Liver (tissue), 9 donors: ENCODE data around the gene GAB2. TPM values are rescaled to one million over a fixed set of nuclear protein-coding genes. Genes with fewer than 3 reads are reported as not detected.

Experiments used
- DNase-seq: peaks from one replicate; pipeline ENCODE4 v3.0.0-alpha.2; 2017; ENCODE audit warnings: low spot score
- H3K27ac ChIP-seq, 2 donors: one replicate each; pipeline ENCODE4 v1.7.0; 2013; ENCODE audit warnings: inconsistent platforms in 2 of 2, low read length in 2 of 2, control low read depth in 1 of 2, low read depth in 1 of 2, mild to moderate bottlenecking in 1 of 2
- H3K27me3 ChIP-seq, 4 donors: one replicate each; pipeline versions ENCODE4 v1.6.1 to v1.7.0; 2013; ENCODE audit warnings: low read length in 3 of 4, inconsistent platforms in 1 of 4, mild to moderate bottlenecking in 1 of 4, moderate library complexity in 1 of 4; ENCODE audit not compliant: control insufficient read depth in 4 of 4, insufficient read depth in 4 of 4
- H3K36me3 ChIP-seq, 4 donors: one replicate each; pipeline versions ENCODE4 v1.6.1 to v1.7.0; 2013; ENCODE audit warnings: low read length in 3 of 4, mild to moderate bottlenecking in 3 of 4, low read depth in 1 of 4, moderate library complexity in 1 of 4; ENCODE audit not compliant: control insufficient read depth in 4 of 4, insufficient read depth in 3 of 4
- H3K4me1 ChIP-seq, 4 donors: one replicate each; pipeline versions ENCODE4 v1.6.1 to v1.7.0; 2013; ENCODE audit warnings: low read length in 3 of 4, mild to moderate bottlenecking in 3 of 4, moderate library complexity in 1 of 4; ENCODE audit not compliant: control insufficient read depth in 4 of 4, insufficient read depth in 4 of 4
- H3K4me3 ChIP-seq, 3 donors: one replicate each; pipeline versions ENCODE4 v1.6.1 to v1.7.0; 2013; ENCODE audit warnings: low read length in 3 of 3, control low read depth in 1 of 3, low read depth in 1 of 3, mild to moderate bottlenecking in 1 of 3
- H3K9ac ChIP-seq, 2 donors: one replicate each; pipeline ENCODE4 v1.7.0; 2013; ENCODE audit warnings: low read length in 2 of 2, mild to moderate bottlenecking in 2 of 2, moderate library complexity in 2 of 2, control low read depth in 1 of 2, low read depth in 1 of 2
- H3K9me3 ChIP-seq, 4 donors: one replicate each; pipeline versions ENCODE4 v1.6.1 to v1.7.0; 2013; ENCODE audit warnings: low read length in 3 of 4; ENCODE audit not compliant: control insufficient read depth in 4 of 4
- CTCF ChIP-seq: fragments of 150-350 bp; IDR thresholded peaks from 2 replicates; pipeline ENCODE4 v1.5.1; 2017; ENCODE audit warnings: improper control_type of control experiment, low read depth, low read length; ENCODE audit not compliant: missing input control
- EGR1 ChIP-seq, 2 donors: IDR thresholded peaks; 2 replicates each; pipeline ENCODE4 v1.6.1; 2016 to 2018; ENCODE audit warnings: antibody characterized with exemption in 2 of 2, low read depth in 2 of 2
- FOXA1 ChIP-seq: IDR thresholded peaks from 2 replicates; pipeline ENCODE4 v1.6.1; 2016; ENCODE audit warnings: antibody characterized with exemption
- HNF4A ChIP-seq, 2 donors: conservative IDR thresholded peaks; 2 replicates each; pipeline ENCODE4 v1.6.1; 2016; ENCODE audit warnings: antibody characterized with exemption in 2 of 2, mild to moderate bottlenecking in 2 of 2
- HNF4G ChIP-seq: IDR thresholded peaks from 2 replicates; pipeline ENCODE4 v1.6.1; 2016; ENCODE audit warnings: antibody characterized with exemption
- NR2F2 ChIP-seq: IDR thresholded peaks from 2 replicates; pipeline ENCODE4 v1.6.1; 2016; ENCODE audit warnings: antibody characterized with exemption
- RAD21 ChIP-seq, 2 donors: IDR thresholded peaks; 2 replicates each; pipeline ENCODE4 v1.6.1; 2016; ENCODE audit warnings: antibody characterized with exemption in 2 of 2, mild to moderate bottlenecking in 2 of 2
- REST ChIP-seq: IDR thresholded peaks from 2 replicates; pipeline ENCODE4 v1.6.1; 2016; ENCODE audit warnings: antibody characterized with exemption, mild to moderate bottlenecking
- YY1 ChIP-seq: IDR thresholded peaks from 2 replicates; pipeline ENCODE4 v1.6.1; 2016; ENCODE audit warnings: antibody characterized with exemption, mild to moderate bottlenecking
- WGBS: extraction: QIAGEN DNeasy Blood & Tissue Kit; methylation state at CpG from one replicate; pipeline ENCODE4 v1.1.7; 2013; 5-methylcytosine and 5-hydroxymethylcytosine counted together
- polyA plus RNA-seq, 2 donors: library from polyadenylated mRNA; stranded (reverse) in 1 of 2; unstranded in 1 of 2; fragments of 200-250 nt in 1 of 2; fragments of >200 nt in 1 of 2; fragmentation: Nextera tagmentation in 1 of 2; extraction: Ambion mirVana in 1 of 2; gene quantifications; one replicate each; pipeline versions ENCODE4 v1.2.1 to v1.2.3, GENCODE V29; 2013 to 2015
- total RNA-seq, 2 donors: library from RNA; depleted of rRNA; stranded (reverse); fragments of >200 nt; gene quantifications; one replicate each; pipeline ENCODE4 v1.2.3, GENCODE V29; 2014
- TF ChIP-seq, protein P1 (sequence below): IDR thresholded peaks from 2 replicates; pipeline ENCODE4 v1.6.1; 2016; ENCODE audit warnings: antibody characterized with exemption
- TF ChIP-seq, protein P2 (sequence below): IDR thresholded peaks from 2 replicates; pipeline ENCODE4 v1.6.1; 2016; ENCODE audit warnings: antibody characterized with exemption
- donor health status: healthy.
- donor health status: healthy.
- donor health status: healthy.
- donor health status: healthy.
- donor health status: healthy.

The GAB2 gene
- total and polyA plus RNA-seq, 4 donors: 1.3 to 3.6 (median 2.5) TPM

- H3K9me3 ChIP-seq: no peaks in the 10 kb centered on the region
- DNase-seq: no peak
- H3K27ac ChIP-seq: peak overlapping the region; percentile 47 to 56
- H3K4me1 ChIP-seq: peaks cover 7 to 15% (median 9%) of the 10 kb centered on the region in 4 donors
- H3K4me3 ChIP-seq: no peak overlapping the region
- TF ChIP-seq CTCF (no peak), RAD21 (IDR thresholded peaks at IDR 0.05) (no peak), EGR1 (IDR thresholded peaks at IDR 0.05; ENCODE audit: low read depth in 2 of 2) (no peak), HNF4G (no peak), FOXA1 (no peak)
- TF ChIP-seq, protein P1, sequence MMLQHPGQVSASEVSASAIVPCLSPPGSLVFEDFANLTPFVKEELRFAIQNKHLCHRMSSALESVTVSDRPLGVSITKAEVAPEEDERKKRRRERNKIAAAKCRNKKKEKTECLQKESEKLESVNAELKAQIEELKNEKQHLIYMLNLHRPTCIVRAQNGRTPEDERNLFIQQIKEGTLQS: no peak
- H3K27me3 ChIP-seq: no peaks in the 10 kb centered on the region
- WGBS: 74% methylated on average over 7 of the region's 7 CpGs
- H3K9ac ChIP-seq: no peak overlapping the region
- no peaks in the 10 kb centered on the region for H3K36me3 ChIP-seq
Measured at GRCh38 chr11:78289552-78290292, 127.9 kb downstream of the GAB2 start.

DNA sequence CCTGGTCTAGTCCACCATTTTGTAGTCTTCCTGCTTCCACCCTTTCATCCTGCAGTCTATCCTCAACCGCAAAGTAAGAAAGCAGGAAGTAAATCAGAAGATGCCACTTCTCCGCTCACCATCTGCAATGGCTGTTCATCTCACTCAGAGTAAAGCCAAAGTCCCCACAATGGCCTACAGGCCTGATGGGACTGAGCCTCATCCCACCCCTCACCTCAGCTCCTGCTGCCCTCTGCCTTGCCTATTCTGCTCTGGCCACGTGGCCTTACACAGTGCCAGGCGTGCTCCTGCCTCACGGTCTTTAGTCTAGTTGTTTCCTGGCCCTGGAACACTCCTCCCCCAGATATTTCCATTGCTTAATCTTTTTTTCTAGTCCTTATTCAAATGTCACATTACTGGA, 133.4 kb downstream of the GAB2 start:
- H3K4me3 ChIP-seq: no peak overlapping the region
- H3K36me3 ChIP-seq: no peaks in the 10 kb centered on the region
- 95% methylated on average over 5 of the region's 5 CpGs for WGBS
- H3K9me3 ChIP-seq: no peaks in the 10 kb centered on the region
- H3K4me1 ChIP-seq: peaks cover 0 to 6% (median under 1%) of the 10 kb centered on the region in 4 donors
- H3K27me3 ChIP-seq: no peaks in the 10 kb centered on the region
- DNase-seq: no peak
- no peak overlapping the region for H3K27ac ChIP-seq
- TF ChIP-seq NR2F2: no peak
- TF ChIP-seq, protein P2, sequence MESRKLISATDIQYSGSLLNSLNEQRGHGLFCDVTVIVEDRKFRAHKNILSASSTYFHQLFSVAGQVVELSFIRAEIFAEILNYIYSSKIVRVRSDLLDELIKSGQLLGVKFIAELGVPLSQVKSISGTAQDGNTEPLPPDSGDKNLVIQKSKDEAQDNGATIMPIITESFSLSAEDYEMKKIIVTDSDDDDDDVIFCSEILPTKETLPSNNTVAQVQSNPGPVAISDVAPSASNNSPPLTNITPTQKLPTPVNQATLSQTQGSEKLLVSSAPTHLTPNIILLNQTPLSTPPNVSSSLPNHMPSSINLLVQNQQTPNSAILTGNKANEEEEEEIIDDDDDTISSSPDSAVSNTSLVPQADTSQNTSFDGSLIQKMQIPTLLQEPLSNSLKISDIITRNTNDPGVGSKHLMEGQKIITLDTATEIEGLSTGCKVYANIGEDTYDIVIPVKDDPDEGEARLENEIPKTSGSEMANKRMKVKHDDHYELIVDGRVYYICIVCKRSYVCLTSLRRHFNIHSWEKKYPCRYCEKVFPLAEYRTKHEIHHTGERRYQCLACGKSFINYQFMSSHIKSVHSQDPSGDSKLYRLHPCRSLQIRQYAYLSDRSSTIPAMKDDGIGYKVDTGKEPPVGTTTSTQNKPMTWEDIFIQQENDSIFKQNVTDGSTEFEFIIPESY: no peak
- TF ChIP-seq FOXA1: no peak
- TF ChIP-seq YY1: no peak
- no peak for TF ChIP-seq RAD21 (IDR thresholded peaks at IDR 0.05)
- TF ChIP-seq REST: no peak
- no peak for TF ChIP-seq HNF4A (conservative IDR thresholded peaks at IDR 0.05)
- H3K9ac ChIP-seq: no peak overlapping the region
